ENCODE results near the gene PTH1R. TPM values are rescaled to one million over a fixed set of nuclear protein-coding genes. Genes with fewer than 3 reads are reported as not detected.

PTH1R gene
- total RNA-seq, 6 donors from 2014 or later = 2.6 to 48.2 (median 16.2) TPM

GRCh38 chr3:46943237-46944187 lies 66.0 kb downstream of the PTH1R start:
- peak overlapping the region; percentile 71 to 89 (median 80) for H3K27ac ChIP-seq
- DNase-seq (peak in 1 of 2 donors; percentile 82), ATAC-seq (ENCODE audit: low FRiP score in 2 of 2) (peak; percentile 27 to 44)
- H3K27me3 ChIP-seq = no peaks in the 10 kb centered on the region
- peaks cover 0 to 20% (median 6%) of the 10 kb centered on the region in 4 donors for H3K36me3 ChIP-seq
- peak overlapping the region in 1 of 4 donors; percentile 8 for H3K4me3 ChIP-seq
- peak in 1 of 4 donors; percentile 46 for TF ChIP-seq EP300 (IDR thresholded peaks at IDR 0.05)
- TF ChIP-seq POLR2AphosphoS5 (IDR thresholded peaks at IDR 0.05) = peak in 1 of 2 donors; percentile 6
- TF ChIP-seq POLR2A (IDR thresholded peaks at IDR 0.05) = no peak
- WGBS, 2 donors = 54 to 68% methylated on average over 10 to 12 of the region's 12 CpGs
- peaks cover 62 to 91% (median 77%) of the 10 kb centered on the region in 4 donors for H3K4me1 ChIP-seq
- no peaks in the 10 kb centered on the region for H3K9me3 ChIP-seq

- H3K4me1 ChIP-seq = peaks cover 62 to 91% (median 77%) of the 10 kb centered on the region in 4 donors
- peak in 1 of 2 donors; percentile 53 for ATAC-seq (ENCODE audit: low FRiP score in 2 of 2)
- WGBS, 2 donors = 65 to 76% methylated on average over 8 of the region's 8 CpGs
Observed at GRCh38 chr3:46944191-46944590, 66.7 kb downstream of the PTH1R start.

GRCh38 chr3:46946416-46946815 lies 68.9 kb downstream of the PTH1R start:
- Histone ChIP-seq H3K4me1 (peaks cover 80 to 99% (median 88%) of the 10 kb centered on the region in 4 donors), H3K27ac (peak overlapping the region; percentile 71 to 89 (median 83)), H3K4me3 (no peak overlapping the region), H3K9me3 (no peaks in the 10 kb centered on the region), H3K27me3 (no peaks in the 10 kb centered on the region), H3K36me3 (no peaks in the 10 kb centered on the region)
- DNase-seq = no peak
- TF ChIP-seq, protein P1, sequence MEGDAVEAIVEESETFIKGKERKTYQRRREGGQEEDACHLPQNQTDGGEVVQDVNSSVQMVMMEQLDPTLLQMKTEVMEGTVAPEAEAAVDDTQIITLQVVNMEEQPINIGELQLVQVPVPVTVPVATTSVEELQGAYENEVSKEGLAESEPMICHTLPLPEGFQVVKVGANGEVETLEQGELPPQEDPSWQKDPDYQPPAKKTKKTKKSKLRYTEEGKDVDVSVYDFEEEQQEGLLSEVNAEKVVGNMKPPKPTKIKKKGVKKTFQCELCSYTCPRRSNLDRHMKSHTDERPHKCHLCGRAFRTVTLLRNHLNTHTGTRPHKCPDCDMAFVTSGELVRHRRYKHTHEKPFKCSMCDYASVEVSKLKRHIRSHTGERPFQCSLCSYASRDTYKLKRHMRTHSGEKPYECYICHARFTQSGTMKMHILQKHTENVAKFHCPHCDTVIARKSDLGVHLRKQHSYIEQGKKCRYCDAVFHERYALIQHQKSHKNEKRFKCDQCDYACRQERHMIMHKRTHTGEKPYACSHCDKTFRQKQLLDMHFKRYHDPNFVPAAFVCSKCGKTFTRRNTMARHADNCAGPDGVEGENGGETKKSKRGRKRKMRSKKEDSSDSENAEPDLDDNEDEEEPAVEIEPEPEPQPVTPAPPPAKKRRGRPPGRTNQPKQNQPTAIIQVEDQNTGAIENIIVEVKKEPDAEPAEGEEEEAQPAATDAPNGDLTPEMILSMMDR (IDR thresholded peaks at IDR 0.05) = no peak
- TF ChIP-seq POLR2AphosphoS5 (IDR thresholded peaks at IDR 0.05) = no peak
- no peak for TF ChIP-seq POLR2A (IDR thresholded peaks at IDR 0.05)
- no peak for TF ChIP-seq EP300 (IDR thresholded peaks at IDR 0.05)
- WGBS, 2 donors = 66 to 88% methylated on average over 4 to 6 of the region's 6 CpGs
- no peak for ATAC-seq (ENCODE audit: low FRiP score in 2 of 2)

More at GRCh38 chr3:46944191-46944590, 66.7 kb downstream of the PTH1R start:
- TF ChIP-seq EP300 (IDR thresholded peaks at IDR 0.05) (no peak), POLR2AphosphoS5 (IDR thresholded peaks at IDR 0.05) (no peak), POLR2A (IDR thresholded peaks at IDR 0.05) (no peak)
- TF ChIP-seq, protein P1 (IDR thresholded peaks at IDR 0.05) = no peak
- H3K4me3 ChIP-seq = no peak overlapping the region
- DNase-seq = no peak
- H3K9me3 ChIP-seq = no peaks in the 10 kb centered on the region
- peak overlapping the region; percentile 71 to 89 (median 80) for H3K27ac ChIP-seq
- H3K27me3 ChIP-seq = no peaks in the 10 kb centered on the region
- H3K36me3 ChIP-seq = peaks cover 0 to 17% (median 6%) of the 10 kb centered on the region in 4 donors

- Histone ChIP-seq H3K27ac (peak overlapping the region; percentile 71 to 89 (median 83)), H3K27me3 (no peaks in the 10 kb centered on the region), H3K4me1 (peaks cover 83 to 93% (median 88%) of the 10 kb centered on the region in 4 donors), H3K9me3 (no peaks in the 10 kb centered on the region), H3K36me3 (no peaks in the 10 kb centered on the region), H3K4me3 (no peak overlapping the region)
- peak in 1 of 2 donors; percentile 11 for ATAC-seq (ENCODE audit: low FRiP score in 2 of 2)
- TF ChIP-seq POLR2A (IDR thresholded peaks at IDR 0.05) (no peak), POLR2AphosphoS5 (IDR thresholded peaks at IDR 0.05) (peak in 1 of 2 donors; percentile 38), EP300 (IDR thresholded peaks at IDR 0.05) (no peak)
- TF ChIP-seq, protein P1 (IDR thresholded peaks at IDR 0.05) = no peak
- peak in 1 of 2 donors; percentile 76 for DNase-seq
- 35 to 45% methylated on average over 7 of the region's 7 CpGs for WGBS, 2 donors
Observed at GRCh38 chr3:46946856-46947545, 69.5 kb downstream of the PTH1R start.

DNA sequence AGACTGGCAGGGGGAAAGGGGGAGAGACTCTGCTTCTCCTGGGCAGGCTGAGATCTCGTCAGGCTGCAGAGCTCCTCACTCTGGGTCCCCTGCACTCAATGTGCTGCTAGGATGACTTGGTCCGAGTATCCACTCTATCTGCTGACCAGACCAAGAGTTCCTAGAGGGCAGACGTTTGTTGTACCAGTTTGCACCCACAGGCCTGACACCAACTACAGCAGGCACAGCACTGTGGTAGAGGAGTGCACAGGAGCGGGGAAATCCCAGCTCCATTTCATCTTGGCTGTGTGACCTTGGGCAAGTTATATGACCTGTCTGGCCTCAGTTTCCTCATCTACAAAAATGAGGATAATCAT lies 70.0 kb downstream of the PTH1R start:
- ATAC-seq (ENCODE audit: low FRiP score in 2 of 2) (no peak), DNase-seq (no peak)
- Histone ChIP-seq H3K36me3 (no peaks in the 10 kb centered on the region), H3K4me1 (peaks cover 82 to 87% (median 85%) of the 10 kb centered on the region in 4 donors), H3K9me3 (no peaks in the 10 kb centered on the region), H3K27ac (peak overlapping the region; percentile 71 to 89 (median 83)), H3K4me3 (no peak overlapping the region), H3K27me3 (no peaks in the 10 kb centered on the region)
- 60 to 66% methylated on average over 3 to 4 of the region's 4 CpGs for WGBS, 2 donors
- no peak for TF ChIP-seq EP300 (IDR thresholded peaks at IDR 0.05)
- no peak for TF ChIP-seq POLR2AphosphoS5 (IDR thresholded peaks at IDR 0.05)
- no peak for TF ChIP-seq POLR2A (IDR thresholded peaks at IDR 0.05)
- TF ChIP-seq, protein P1 (IDR thresholded peaks at IDR 0.05) = no peak

All from upper lobe of left lung (tissue), 6 donors.